ENCODE data around the gene PCGF1.

GRCh38 chr2:74535440-74535965 is 28.0 kb upstream of the PCGF1 start:
- TF ChIP-seq EZH2 (IDR thresholded peaks at IDR 0.05; ENCODE audit: insufficient read depth, poor library complexity, severe bottlenecking) (no peak), EZH2phosphoT487 (IDR thresholded peaks at IDR 0.05; ENCODE audit: insufficient read depth, low read depth) (no peak)
